ENCODE measurements around the gene PARP15.

DNA sequence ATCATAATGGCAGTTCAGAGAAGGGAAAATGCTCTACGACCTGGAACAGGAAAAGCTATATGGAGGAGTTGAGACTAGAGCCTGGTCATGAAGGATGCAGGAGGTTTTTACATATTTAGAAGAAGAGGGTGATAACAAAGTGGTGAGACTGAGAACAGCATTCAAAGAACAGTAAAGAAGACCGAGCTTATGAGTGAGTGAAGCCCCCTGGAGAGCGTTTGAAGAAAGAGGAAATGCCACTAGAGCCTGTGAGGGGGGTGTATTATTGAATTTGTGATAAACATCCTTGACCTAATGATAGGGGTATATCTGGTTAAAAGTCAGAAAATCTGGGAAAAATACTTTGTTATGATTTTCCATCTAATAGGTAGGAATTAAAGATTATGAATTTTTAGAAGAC, 17.5 kb upstream of the PARP15 start:
- no peak for TF ChIP-seq CTCF (IDR thresholded peaks at IDR 0.05; ENCODE audit: insufficient read depth, low read depth, low read length)
- no peak for TF ChIP-seq EZH2 (IDR thresholded peaks at IDR 0.05; ENCODE audit: insufficient read depth, low read length)

Measured in astrocyte (in vitro differentiated cells and primary cell).